ENCODE data around the gene CAMTA2. TPM values are rescaled to one million over a fixed set of nuclear protein-coding genes. Genes with fewer than 3 reads are reported as not detected.
"Not testable (repeated sequence)": the region's sequence is repeated elsewhere in the genome, so short reads cannot be mapped to it uniquely, and the experiment has no call there.

The CAMTA2 gene
- total and polyA plus RNA-seq, 4 donors: 15.0 to 66.3 (median 49.6) TPM

- H3K36me3 ChIP-seq (ENCODE audit: control insufficient read depth in 4 of 4, insufficient read depth in 4 of 4, low read length in 4 of 4): peaks cover 0 to 13% (median 10%) of the 10 kb centered on the region in 4 donors
- no peak for DNase-seq
- WGBS, 2 donors: 76 to 80% methylated on average over 16 of the region's 16 CpGs
- peaks cover 2 to 13% (median 4%) of the 10 kb centered on the region in 5 donors for H3K4me1 ChIP-seq (ENCODE audit: control insufficient read depth in 5 of 5, insufficient read depth in 5 of 5, low read length in 5 of 5)
- TF ChIP-seq CTCF (IDR thresholded peaks at IDR 0.05; ENCODE audit: control extremely low read depth, extremely low read depth): no peak
- H3K9me3 ChIP-seq (ENCODE audit: control insufficient read depth in 4 of 4, insufficient read depth in 3 of 4, low read length in 3 of 4): no peaks in the 10 kb centered on the region
- ATAC-seq (ENCODE audit: insufficient read depth, low FRiP score): no peak
- no peaks in the 10 kb centered on the region for H3K27me3 ChIP-seq (ENCODE audit: control insufficient read depth in 3 of 3, insufficient read depth in 3 of 3, low read length in 2 of 3)
- no peak overlapping the region for H3K27ac ChIP-seq (ENCODE audit: low read depth in 1 of 2, low read length in 1 of 2)
- H3K4me3 ChIP-seq: no peak overlapping the region
- H3K9ac ChIP-seq (ENCODE audit: insufficient read depth in 1 of 2, low read length in 2 of 2): no peak overlapping the region
These were observed 53.8 kb downstream of the CAMTA2 start for GRCh38 chr17:4933646-4934045.

- no peak for ATAC-seq (ENCODE audit: insufficient read depth, low FRiP score)
- WGBS, 2 donors: 90 to 94% methylated on average over 12 of the region's 12 CpGs
- no peak overlapping the region for H3K9ac ChIP-seq (ENCODE audit: insufficient read depth in 1 of 2, low read length in 2 of 2)
- H3K36me3 ChIP-seq (ENCODE audit: control insufficient read depth in 4 of 4, insufficient read depth in 4 of 4, low read length in 4 of 4): peaks cover 0 to 8% (median 5%) of the 10 kb centered on the region in 4 donors
- H3K4me1 ChIP-seq (ENCODE audit: control insufficient read depth in 5 of 5, insufficient read depth in 5 of 5, low read length in 5 of 5): peaks cover 0 to 7% (median 4%) of the 10 kb centered on the region in 5 donors
- no peak for TF ChIP-seq CTCF (IDR thresholded peaks at IDR 0.05; ENCODE audit: control extremely low read depth, extremely low read depth)
- H3K27me3 ChIP-seq (ENCODE audit: control insufficient read depth in 3 of 3, insufficient read depth in 3 of 3, low read length in 2 of 3): no peaks in the 10 kb centered on the region
- no peak for DNase-seq
- H3K9me3 ChIP-seq (ENCODE audit: control insufficient read depth in 4 of 4, insufficient read depth in 3 of 4, low read length in 3 of 4): no peaks in the 10 kb centered on the region
- H3K27ac ChIP-seq (ENCODE audit: low read depth in 1 of 2, low read length in 1 of 2): no peak overlapping the region
- H3K4me3 ChIP-seq: no peak overlapping the region
These were observed 54.7 kb downstream of the CAMTA2 start for GRCh38 chr17:4932756-4933155.

- 64 to 71% methylated on average over 14 of the region's 14 CpGs for WGBS, 2 donors
- ATAC-seq (ENCODE audit: insufficient read depth, low FRiP score) (no peak), DNase-seq (no peak)
- H3K36me3 ChIP-seq (ENCODE audit: control insufficient read depth in 4 of 4, insufficient read depth in 4 of 4, low read length in 4 of 4): no peaks in the 10 kb centered on the region
- H3K9ac ChIP-seq (ENCODE audit: insufficient read depth in 1 of 2, low read length in 2 of 2): no peak within 1 kb of the TSS
- no peak within 1 kb of the TSS for H3K4me3 ChIP-seq
- H3K27me3 ChIP-seq (ENCODE audit: control insufficient read depth in 3 of 3, insufficient read depth in 3 of 3, low read length in 2 of 3): no peaks in the 10 kb centered on the region
- no peaks in the 10 kb centered on the region for H3K9me3 ChIP-seq (ENCODE audit: control insufficient read depth in 4 of 4, insufficient read depth in 3 of 4, low read length in 3 of 4)
- no peak for TF ChIP-seq CTCF (IDR thresholded peaks at IDR 0.05; ENCODE audit: control extremely low read depth, extremely low read depth)
- H3K27ac ChIP-seq (ENCODE audit: low read depth in 1 of 2, low read length in 1 of 2): no peak within 1 kb of the TSS
- H3K4me1 ChIP-seq (ENCODE audit: control insufficient read depth in 5 of 5, insufficient read depth in 5 of 5, low read length in 5 of 5): peaks cover 0 to 7% (median 4%) of the 10 kb centered on the region in 5 donors
These were observed 55.5 kb downstream of the CAMTA2 start, which contains the start of gene GP1BA for GRCh38 chr17:4931963-4932362. Gene GP1BA (plus strand): TSS chr17:4932277. CDS start chr17:4932605, 328 bp downstream.

- TF ChIP-seq CTCF (IDR thresholded peaks at IDR 0.05; ENCODE audit: control extremely low read depth, extremely low read depth): no peak
- Histone ChIP-seq H3K27me3 (ENCODE audit: control insufficient read depth in 3 of 3, insufficient read depth in 3 of 3, low read length in 2 of 3) (no peaks in the 10 kb centered on the region), H3K4me1 (ENCODE audit: control insufficient read depth in 5 of 5, insufficient read depth in 5 of 5, low read length in 5 of 5) (peaks cover 0 to under 1% (median under 1%) of the 10 kb centered on the region in 5 donors), H3K9ac (ENCODE audit: insufficient read depth in 1 of 2, low read length in 2 of 2) (no peak overlapping the region), H3K9me3 (ENCODE audit: control insufficient read depth in 4 of 4, insufficient read depth in 3 of 4, low read length in 3 of 4) (no peaks in the 10 kb centered on the region), H3K4me3 (no peak overlapping the region), H3K36me3 (ENCODE audit: control insufficient read depth in 4 of 4, insufficient read depth in 4 of 4, low read length in 4 of 4) (no peaks in the 10 kb centered on the region), H3K27ac (ENCODE audit: low read depth in 1 of 2, low read length in 1 of 2) (no peak overlapping the region)
- ATAC-seq (ENCODE audit: insufficient read depth, low FRiP score) (no peak), DNase-seq (no peak)
- 97 to 98% methylated on average over 18 of the region's 18 CpGs for WGBS, 2 donors
These were observed 58.6 kb downstream of the CAMTA2 start for GRCh38 chr17:4928881-4929280.

GRCh38 chr17:4926577-4927335, 60.7 kb downstream of the CAMTA2 start:
- not testable (repeated sequence) for H3K4me3 ChIP-seq; H3K27ac ChIP-seq (ENCODE audit: low read depth in 1 of 2, low read length in 1 of 2); H3K36me3 ChIP-seq (ENCODE audit: control insufficient read depth in 4 of 4, insufficient read depth in 4 of 4, low read length in 4 of 4); H3K4me1 ChIP-seq (ENCODE audit: control insufficient read depth in 5 of 5, insufficient read depth in 5 of 5, low read length in 5 of 5); ATAC-seq (ENCODE audit: insufficient read depth, low FRiP score); H3K27me3 ChIP-seq (ENCODE audit: control insufficient read depth in 3 of 3, insufficient read depth in 3 of 3, low read length in 2 of 3); H3K9ac ChIP-seq (ENCODE audit: insufficient read depth in 1 of 2, low read length in 2 of 2); H3K9me3 ChIP-seq (ENCODE audit: control insufficient read depth in 4 of 4, insufficient read depth in 3 of 4, low read length in 3 of 4); DNase-seq
- 86 to 92% methylated on average over 24 of the region's 24 CpGs for WGBS, 2 donors

Measured in lung (tissue), 12 donors.